Gastroesophageal sphincter (tissue), 4 donors: ENCODE measurements around the gene KCNIP4. TPM values are rescaled to one million over a fixed set of nuclear protein-coding genes. Genes with fewer than 3 reads are reported as not detected.

Experiments used
- ATAC-seq: fragments of 150-250 bp; one replicate; pipeline ENCODE4 v1.9.1; 2016; ENCODE audit warnings: mild to moderate bottlenecking, moderate library complexity
- H3K27ac ChIP-seq, 4 donors: fragments of 200-600 bp; sonication (generic) in 3 of 4; 1 replicate in 3 of 4; 2 replicates in 1 of 4; pipeline ENCODE4 v1.5.1; 2016 to 2019
- H3K27me3 ChIP-seq: fragments of 200-600 bp; sonication (generic); one replicate; pipeline ENCODE4 v1.5.1; 2019
- H3K36me3 ChIP-seq, 2 donors: fragments of 200-600 bp; sonication (generic); one replicate each; pipeline ENCODE4 v1.5.1; 2019; ENCODE audit warnings: control low read depth in 1 of 2
- H3K4me1 ChIP-seq, 3 donors: fragments of 200-600 bp; sonication (generic); 1 replicate in 2 of 3; 2 replicates in 1 of 3; pipeline ENCODE4 v1.5.1; 2016 to 2019; ENCODE audit warnings: control low read depth in 2 of 3
- H3K4me3 ChIP-seq, 2 donors: fragments of 200-600 bp; sonication (generic); one replicate each; pipeline ENCODE4 v1.5.1; 2019; ENCODE audit warnings: mild to moderate bottlenecking in 1 of 2, moderate library complexity in 1 of 2
- H3K9me3 ChIP-seq, 3 donors: fragments of 200-600 bp; sonication (generic); one replicate each; pipeline ENCODE4 v1.5.1; 2017 to 2019; ENCODE audit warnings: control low read depth in 2 of 3
- CTCF ChIP-seq, 4 experiments: fragments of 200-600 bp in 2 of 4; fragments of 450-650 bp in 2 of 4; sonication (generic) in 1 of 4; IDR thresholded peaks; one replicate each; pipeline ENCODE4 v1.5.1; 2017 to 2019; ENCODE audit warnings: antibody characterized with exemption in 4 of 4, mild to moderate bottlenecking in 2 of 4, moderate library complexity in 2 of 4
- EP300 ChIP-seq: sonication (generic); formaldehyde crosslinking; IDR thresholded peaks from one replicate; pipeline ENCODE4 v1.6.1; 2017; ENCODE audit warnings: antibody characterized with exemption, mild to moderate bottlenecking
- POLR2A ChIP-seq, 2 donors: fragments of 450-650 bp; IDR thresholded peaks; one replicate each; pipeline ENCODE4 v1.6.1; 2017; ENCODE audit warnings: antibody characterized with exemption in 2 of 2, mild to moderate bottlenecking in 2 of 2, moderate library complexity in 1 of 2
- POLR2AphosphoS5 ChIP-seq: sonication (generic); formaldehyde crosslinking; IDR thresholded peaks from one replicate; pipeline ENCODE4 v1.6.1; 2017; ENCODE audit warnings: antibody characterized with exemption
- WGBS, 2 donors: methylation state at CpG; one replicate each; pipeline ENCODE4 v1.1.5; 2018; ENCODE audit warnings: low coverage in 1 of 2; 5-methylcytosine and 5-hydroxymethylcytosine counted together
- total RNA-seq, 4 donors: library from RNA; depleted of rRNA; stranded (reverse); fragments of >200 nt; gene quantifications; one replicate each; pipeline ENCODE4 v1.1.0, GENCODE V29; 2016

Gene KCNIP4
- total RNA-seq, 4 donors from 2014 or later, result 0.23 to 0.59 (median 0.54) TPM; not detected in 1

DNA sequence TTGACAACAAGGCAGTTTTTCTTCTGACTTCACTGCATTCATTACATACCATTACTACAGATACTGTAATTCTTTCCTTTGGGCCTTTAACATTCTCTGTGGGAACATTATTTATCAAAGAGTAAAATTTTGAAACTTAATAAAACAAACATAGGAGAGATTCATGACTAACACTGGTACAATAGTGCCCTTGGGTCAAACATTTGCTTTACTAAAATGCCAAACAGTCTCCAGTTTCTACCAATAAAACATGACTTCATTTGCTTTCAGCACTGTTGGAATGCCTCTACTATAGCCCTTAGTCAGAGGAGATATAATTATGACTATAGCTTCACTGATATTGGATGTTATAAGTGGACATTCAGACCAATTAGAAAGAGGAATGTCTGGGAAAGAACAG lies 766.9 kb downstream of the KCNIP4 start:
- Histone ChIP-seq H3K4me3 (no peak overlapping the region), H3K27ac (no peak overlapping the region), H3K4me1 (no peaks in the 10 kb centered on the region), H3K9me3 (no peaks in the 10 kb centered on the region), H3K27me3 (no peaks in the 10 kb centered on the region), H3K36me3 (no peaks in the 10 kb centered on the region)
- ATAC-seq, result no peak
- no peak for TF ChIP-seq POLR2A (IDR thresholded peaks at IDR 0.05)
- no peak for TF ChIP-seq POLR2AphosphoS5
- no peak for TF ChIP-seq CTCF (IDR thresholded peaks at IDR 0.05)
- TF ChIP-seq EP300, result no peak

DNA sequence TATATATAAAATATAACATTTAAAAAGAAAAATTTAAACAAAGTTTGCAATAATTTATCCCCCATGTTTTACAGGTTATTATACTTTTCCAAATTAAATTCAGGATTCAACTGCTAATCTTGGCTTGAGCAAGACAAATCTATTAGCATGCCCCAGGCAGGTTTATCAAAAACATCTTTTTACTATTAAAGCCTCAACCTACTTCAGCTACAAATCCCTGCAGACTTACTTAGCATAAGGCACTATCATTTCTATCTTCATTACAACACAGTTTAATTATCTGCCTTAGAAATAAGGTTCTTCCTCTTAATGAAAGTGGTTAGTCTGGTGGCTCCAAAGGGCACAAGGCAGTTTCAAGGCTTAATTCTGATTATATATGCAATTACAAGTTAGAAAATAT lies 770.7 kb downstream of the KCNIP4 start:
- no peaks in the 10 kb centered on the region for H3K4me1 ChIP-seq
- H3K9me3 ChIP-seq, result no peaks in the 10 kb centered on the region
- ATAC-seq, result no peak
- TF ChIP-seq POLR2A (IDR thresholded peaks at IDR 0.05) (no peak), POLR2AphosphoS5 (no peak), EP300 (no peak), CTCF (IDR thresholded peaks at IDR 0.05) (no peak)
- no peak overlapping the region for H3K27ac ChIP-seq
- H3K36me3 ChIP-seq, result no peaks in the 10 kb centered on the region
- H3K27me3 ChIP-seq, result no peaks in the 10 kb centered on the region
- H3K4me3 ChIP-seq, result no peak overlapping the region

GRCh38 chr4:21177092-21177491 lies 771.5 kb downstream of the KCNIP4 start:
- H3K4me1 ChIP-seq, result no peaks in the 10 kb centered on the region
- H3K27me3 ChIP-seq, result no peaks in the 10 kb centered on the region
- WGBS, 2 donors, result 60 to 71% methylated on average over 1 of the region's 1 CpG
- H3K27ac ChIP-seq, result no peak overlapping the region
- H3K36me3 ChIP-seq, result no peaks in the 10 kb centered on the region
- H3K9me3 ChIP-seq, result no peaks in the 10 kb centered on the region
- no peak for ATAC-seq
- no peak overlapping the region for H3K4me3 ChIP-seq
- no peak for TF ChIP-seq CTCF (IDR thresholded peaks at IDR 0.05)

DNA sequence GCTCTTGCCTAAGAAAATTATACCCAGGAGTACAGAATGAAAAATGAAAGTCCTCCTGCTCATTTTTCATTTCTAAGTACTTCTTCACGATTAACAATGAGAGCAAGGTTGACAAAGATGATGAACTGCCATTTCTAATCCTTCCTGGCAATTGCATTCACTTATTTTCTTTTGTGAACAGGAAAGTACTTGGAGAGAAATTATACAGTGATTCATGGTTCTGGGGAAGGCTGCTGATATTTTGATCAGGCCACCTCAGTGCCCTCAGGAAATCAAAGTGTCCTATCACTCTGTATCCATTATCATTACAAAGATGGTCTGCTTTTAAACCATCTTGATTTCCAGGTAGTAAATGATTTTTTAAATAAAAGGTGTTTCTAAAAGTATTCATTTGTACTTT lies 780.9 kb downstream of the KCNIP4 start:
- TF ChIP-seq CTCF (IDR thresholded peaks at IDR 0.05), result no peak
- no peak for TF ChIP-seq EP300
- no peak for TF ChIP-seq POLR2A (IDR thresholded peaks at IDR 0.05)
- TF ChIP-seq POLR2AphosphoS5, result no peak
- Histone ChIP-seq H3K36me3 (no peaks in the 10 kb centered on the region), H3K9me3 (no peaks in the 10 kb centered on the region), H3K27ac (no peak overlapping the region), H3K4me3 (no peak overlapping the region), H3K27me3 (no peaks in the 10 kb centered on the region), H3K4me1 (no peaks in the 10 kb centered on the region)
- 23 to 33% methylated on average over 1 of the region's 1 CpG for WGBS, 2 donors
- no peak for ATAC-seq

GRCh38 chr4:21155367-21155766 lies 793.2 kb downstream of the KCNIP4 start:
- no peak for ATAC-seq
- Histone ChIP-seq H3K27ac (no peak overlapping the region), H3K27me3 (no peaks in the 10 kb centered on the region), H3K36me3 (no peaks in the 10 kb centered on the region), H3K4me1 (no peaks in the 10 kb centered on the region), H3K9me3 (no peaks in the 10 kb centered on the region), H3K4me3 (no peak overlapping the region)
- 43 to 68% methylated on average over 4 of the region's 4 CpGs for WGBS, 2 donors
- TF ChIP-seq CTCF (IDR thresholded peaks at IDR 0.05) (no peak), POLR2AphosphoS5 (no peak), EP300 (no peak), POLR2A (IDR thresholded peaks at IDR 0.05) (no peak)
